Nephron progenitor cell (in vitro differentiated cells): ENCODE data around the gene CIB4.

Experiments used
- DNase-seq: peaks from one replicate; pipeline ENCODE4 v3.0.0; 2021
- H3K27ac Mint-ChIP-seq: 2 replicates; pipeline ENCODE4 v1.8.0; 2021; ENCODE audit warnings: mild to moderate bottlenecking, moderate library complexity, mixed read lengths
- H3K27me3 Mint-ChIP-seq: 2 replicates; pipeline ENCODE4 v1.8.0; 2021; ENCODE audit warnings: mild to moderate bottlenecking, low read depth, mixed read lengths; ENCODE audit not compliant: poor library complexity
- H3K36me3 Mint-ChIP-seq: 2 replicates; pipeline ENCODE4 v1.8.0; 2021; ENCODE audit warnings: low read depth, mixed read lengths
- H3K4me1 Mint-ChIP-seq: 2 replicates; pipeline ENCODE4 v1.8.0; 2021; ENCODE audit warnings: mixed read lengths
- H3K4me3 Mint-ChIP-seq: 2 replicates; pipeline ENCODE4 v1.8.0; 2021; ENCODE audit warnings: mild to moderate bottlenecking, moderate library complexity, mixed read lengths
- H3K9me3 Mint-ChIP-seq: 2 replicates; pipeline ENCODE4 v1.8.0; 2021; ENCODE audit warnings: mild to moderate bottlenecking, moderate library complexity, mixed read lengths
- TF ChIP-seq, protein P1 (sequence below): fragments of 200-600 bp; sonication (generic); IDR thresholded peaks from 2 replicates; pipeline ENCODE4 v1.5.0; 2021; ENCODE audit warnings: antibody characterized with exemption

CIB4 gene

DNA sequence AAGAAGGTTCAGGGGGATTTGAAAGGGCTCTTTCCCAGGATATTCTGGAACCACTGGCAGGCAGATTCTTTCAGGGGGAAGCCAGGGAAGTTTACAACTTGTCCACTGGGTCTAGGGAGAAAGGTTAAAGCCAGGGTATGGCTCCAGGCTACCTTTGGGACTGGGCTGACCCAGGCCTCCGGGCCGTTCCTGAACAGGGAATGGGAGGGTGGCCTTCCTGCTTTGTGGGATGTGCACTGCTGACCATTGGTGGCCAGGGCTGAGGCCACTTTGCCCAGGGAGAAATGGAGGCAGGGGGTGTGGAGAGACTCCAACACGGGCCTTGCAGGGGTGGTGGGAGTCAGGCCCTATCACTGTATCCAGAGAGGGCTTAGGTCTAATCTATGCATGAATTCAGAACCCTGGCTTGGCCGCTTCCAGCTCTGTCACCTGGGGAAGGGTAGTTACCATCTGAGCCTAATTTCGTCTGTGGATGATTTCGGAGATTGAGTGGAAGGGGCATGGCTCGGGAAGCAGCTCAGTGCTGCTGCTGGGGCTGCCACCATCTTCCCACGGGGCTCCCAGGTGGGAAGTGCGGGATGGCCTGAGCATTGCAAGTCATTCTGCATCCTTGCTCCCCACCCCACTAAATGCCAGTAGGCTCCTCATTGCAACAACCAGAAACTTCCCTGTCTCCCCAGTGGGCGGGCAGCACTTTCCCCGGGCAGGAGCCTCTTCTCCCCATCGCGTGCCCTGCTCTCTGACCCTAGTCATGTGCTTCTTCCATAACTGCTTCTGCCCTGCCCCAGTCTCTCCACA is 106.1 kb downstream of the CIB4 start:
- no peaks in the 10 kb centered on the region for H3K9me3 Mint-ChIP-seq

DNA sequence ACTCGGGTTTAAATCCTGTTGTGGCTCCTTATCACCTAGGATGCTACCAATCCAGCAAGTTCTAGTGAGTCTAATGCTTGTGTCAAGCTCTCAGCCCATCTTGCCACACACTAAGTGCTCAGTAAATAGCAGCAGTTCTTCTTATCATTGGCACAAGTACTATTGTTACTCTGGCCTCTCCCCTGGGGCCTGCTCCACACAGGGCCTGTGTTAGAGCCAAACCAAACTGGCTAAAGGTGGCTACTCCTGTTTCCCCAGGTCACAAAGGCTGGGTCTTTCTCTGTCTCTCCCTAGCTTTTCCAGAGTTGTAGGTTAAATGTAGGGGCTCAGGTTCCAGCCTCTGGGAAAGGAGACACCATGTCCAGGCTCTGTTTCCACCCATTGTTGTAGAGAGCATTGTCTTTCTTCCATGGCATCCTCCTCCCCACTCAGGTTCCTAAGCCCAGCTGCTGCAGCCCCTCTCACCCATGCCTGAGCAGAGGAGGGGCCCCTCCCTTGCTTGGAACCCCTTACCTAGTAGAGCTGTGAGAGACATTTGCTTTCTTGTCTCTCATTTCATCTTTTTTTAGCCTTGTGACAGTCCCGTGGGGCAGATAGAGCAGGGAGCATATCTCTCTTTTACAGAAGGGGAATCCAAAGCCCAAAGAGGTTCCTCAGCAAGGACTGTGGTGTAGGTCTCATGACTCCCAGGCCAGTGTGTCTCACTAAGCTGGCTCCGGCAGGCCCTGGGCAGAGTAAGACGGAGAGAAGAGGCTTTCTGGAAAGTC is 106.9 kb downstream of the CIB4 start:
- Mint-ChIP-seq H3K9me3 (no peaks in the 10 kb centered on the region), H3K4me3 (no peak overlapping the region), H3K4me1 (peaks cover 43% of the 10 kb centered on the region), H3K27ac (no peak overlapping the region), H3K27me3 (peaks cover 13% of the 10 kb centered on the region), H3K36me3 (no peaks in the 10 kb centered on the region)
- TF ChIP-seq, protein P1, sequence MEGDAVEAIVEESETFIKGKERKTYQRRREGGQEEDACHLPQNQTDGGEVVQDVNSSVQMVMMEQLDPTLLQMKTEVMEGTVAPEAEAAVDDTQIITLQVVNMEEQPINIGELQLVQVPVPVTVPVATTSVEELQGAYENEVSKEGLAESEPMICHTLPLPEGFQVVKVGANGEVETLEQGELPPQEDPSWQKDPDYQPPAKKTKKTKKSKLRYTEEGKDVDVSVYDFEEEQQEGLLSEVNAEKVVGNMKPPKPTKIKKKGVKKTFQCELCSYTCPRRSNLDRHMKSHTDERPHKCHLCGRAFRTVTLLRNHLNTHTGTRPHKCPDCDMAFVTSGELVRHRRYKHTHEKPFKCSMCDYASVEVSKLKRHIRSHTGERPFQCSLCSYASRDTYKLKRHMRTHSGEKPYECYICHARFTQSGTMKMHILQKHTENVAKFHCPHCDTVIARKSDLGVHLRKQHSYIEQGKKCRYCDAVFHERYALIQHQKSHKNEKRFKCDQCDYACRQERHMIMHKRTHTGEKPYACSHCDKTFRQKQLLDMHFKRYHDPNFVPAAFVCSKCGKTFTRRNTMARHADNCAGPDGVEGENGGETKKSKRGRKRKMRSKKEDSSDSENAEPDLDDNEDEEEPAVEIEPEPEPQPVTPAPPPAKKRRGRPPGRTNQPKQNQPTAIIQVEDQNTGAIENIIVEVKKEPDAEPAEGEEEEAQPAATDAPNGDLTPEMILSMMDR = no peak
- DNase-seq = no peak

More for the DNA sequence above, 106.1 kb downstream of the CIB4 start:
- Mint-ChIP-seq H3K27ac (no peak overlapping the region), H3K36me3 (no peaks in the 10 kb centered on the region), H3K4me3 (no peak overlapping the region), H3K4me1 (peaks cover 36% of the 10 kb centered on the region), H3K27me3 (peaks cover 9% of the 10 kb centered on the region)
- TF ChIP-seq, protein P1 = no peak
- no peak for DNase-seq

DNA sequence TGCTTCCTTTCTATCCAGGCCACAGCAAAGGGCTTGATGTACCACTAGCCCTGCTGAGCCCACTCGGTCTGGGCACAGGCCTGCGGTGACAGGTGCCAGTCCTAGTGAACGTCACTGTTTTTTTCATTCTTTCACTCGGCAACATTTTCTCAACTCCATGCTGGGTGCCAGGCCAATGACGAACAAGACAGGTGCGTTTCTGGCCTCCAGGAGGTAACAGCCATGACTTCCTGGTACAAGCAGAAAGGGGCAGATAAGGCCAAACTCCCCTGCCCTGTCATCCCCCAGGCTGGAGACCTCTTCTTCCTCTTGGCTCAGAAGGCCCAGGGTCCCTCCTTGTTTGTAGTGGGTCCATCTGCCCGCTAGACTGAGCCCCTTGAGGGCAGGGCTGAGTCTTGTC is 107.5 kb downstream of the CIB4 start:
- H3K9me3 Mint-ChIP-seq = no peaks in the 10 kb centered on the region
- no peak overlapping the region for H3K4me3 Mint-ChIP-seq
- peaks cover 13% of the 10 kb centered on the region for H3K27me3 Mint-ChIP-seq
- no peak for DNase-seq
- H3K36me3 Mint-ChIP-seq = no peaks in the 10 kb centered on the region
- H3K27ac Mint-ChIP-seq = no peak overlapping the region
- peaks cover 49% of the 10 kb centered on the region for H3K4me1 Mint-ChIP-seq
- TF ChIP-seq, protein P1 = no peak

DNA sequence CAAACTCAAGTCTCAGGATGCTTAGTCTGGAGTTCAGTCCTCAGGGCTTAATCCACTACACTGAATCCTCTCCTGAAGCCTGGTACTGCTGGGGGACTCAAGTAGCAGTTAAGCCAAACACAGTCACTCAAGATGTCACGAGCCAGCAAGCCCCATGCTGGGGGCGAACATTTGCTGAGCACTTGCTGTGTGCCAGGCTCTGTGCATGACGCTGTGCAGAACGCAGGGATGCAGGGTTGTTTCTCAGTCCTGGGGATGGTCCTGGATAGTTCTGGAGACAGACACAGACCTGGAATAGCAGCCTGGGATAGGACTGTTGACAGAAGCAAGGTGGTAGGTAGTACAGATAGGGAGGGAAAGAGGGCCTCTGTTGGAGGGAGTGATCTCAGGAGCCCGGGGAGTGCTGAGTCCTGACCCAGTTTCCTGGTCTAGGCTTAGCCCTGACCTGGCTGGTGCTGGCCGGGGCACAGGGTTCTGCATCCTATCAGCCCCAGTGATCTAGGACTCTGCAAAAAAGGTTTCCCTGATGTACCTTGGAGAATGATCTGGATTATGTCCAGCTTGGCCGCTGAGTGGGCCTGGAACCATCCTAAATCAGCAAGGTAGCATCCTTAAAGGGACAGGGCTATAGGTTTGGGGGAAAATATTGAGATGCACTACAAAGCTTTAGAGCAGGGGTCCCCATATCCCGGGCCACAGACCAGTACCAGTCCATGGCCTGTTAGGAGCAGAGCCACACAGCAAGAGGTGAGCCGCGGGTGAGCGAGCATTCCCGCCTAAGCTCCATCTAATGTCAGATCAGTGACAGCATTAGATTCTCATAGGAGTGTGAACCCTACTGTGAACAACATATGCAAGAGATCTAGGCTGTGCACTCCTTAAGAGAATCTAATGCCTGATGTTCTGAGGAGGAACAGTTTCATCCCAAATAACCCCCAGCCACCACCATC is 108.6 kb downstream of the CIB4 start:
- H3K36me3 Mint-ChIP-seq = no peaks in the 10 kb centered on the region
- no peak for DNase-seq
- no peaks in the 10 kb centered on the region for H3K9me3 Mint-ChIP-seq
- peak overlapping the region; percentile 69 for H3K27ac Mint-ChIP-seq
- peaks cover 49% of the 10 kb centered on the region for H3K4me1 Mint-ChIP-seq
- TF ChIP-seq, protein P1 = no peak
- H3K4me3 Mint-ChIP-seq = no peak overlapping the region
- peaks cover 13% of the 10 kb centered on the region for H3K27me3 Mint-ChIP-seq
